Right ventricle myocardium inferior (tissue), 1 donor: ENCODE data around the gene ATM. TPM values are rescaled to one million over a fixed set of nuclear protein-coding genes. Genes with fewer than 3 reads are reported as not detected.
"Not testable (repeated sequence)": the region's sequence is repeated elsewhere in the genome, so short reads cannot be mapped to it uniquely, and the experiment has no call there.

Experiments
- ATAC-seq: fragments of 200-7000 bp; cut with Tn5 transposase; one replicate; pipeline ENCODE4 v1.9.1; 2020; ENCODE audit warnings: mild to moderate bottlenecking, moderate library complexity
- DNase-seq: peaks from one replicate; pipeline ENCODE4 v3.0.0; 2021; ENCODE audit errors: missing footprints
- intact Hi-C: fragments of 100-400 bp; cut with DNase I; formaldehyde crosslinking; loops from one replicate; pipeline ENCODE4 v1.11.0; 2022
- total RNA-seq: library from RNA; stranded (reverse); fragmentation: NEBNext Ultra II Directional; extraction: Animal tissue kit (Norgen Biotek cat#: 25700); gene quantifications from one replicate; pipeline ENCODE4 v1.2.1, GENCODE V29; 2021
- donor health status: DM: no; HTN: yes; CAD: no; lungs with severe emphysema.

Gene ATM
- total RNA-seq, 1 donor from 2014 or later = 24.9 TPM

DNA sequence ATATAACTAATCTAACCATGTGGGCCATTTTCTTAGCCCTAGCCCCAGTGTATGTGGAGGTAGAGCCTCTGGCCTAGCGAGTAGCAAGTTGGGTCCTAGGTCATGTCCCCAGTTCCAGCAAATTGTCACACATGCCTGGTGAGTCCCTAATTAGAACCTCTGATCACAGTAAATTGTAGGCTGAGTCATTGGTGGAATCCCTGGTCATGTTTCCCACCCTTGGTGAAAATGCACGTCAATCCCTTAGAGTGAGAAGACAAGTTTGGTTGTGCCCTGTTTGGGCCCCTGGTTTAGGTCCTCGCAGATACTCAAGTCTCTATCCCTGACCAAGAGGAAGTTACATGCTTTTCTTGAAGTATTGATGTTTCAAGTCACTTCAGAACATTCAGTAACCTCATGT is 46.7 kb downstream of the ATM start:
- ATAC-seq = no peak
- intact Hi-C loops = no loop called here
- no peak for DNase-seq

DNA sequence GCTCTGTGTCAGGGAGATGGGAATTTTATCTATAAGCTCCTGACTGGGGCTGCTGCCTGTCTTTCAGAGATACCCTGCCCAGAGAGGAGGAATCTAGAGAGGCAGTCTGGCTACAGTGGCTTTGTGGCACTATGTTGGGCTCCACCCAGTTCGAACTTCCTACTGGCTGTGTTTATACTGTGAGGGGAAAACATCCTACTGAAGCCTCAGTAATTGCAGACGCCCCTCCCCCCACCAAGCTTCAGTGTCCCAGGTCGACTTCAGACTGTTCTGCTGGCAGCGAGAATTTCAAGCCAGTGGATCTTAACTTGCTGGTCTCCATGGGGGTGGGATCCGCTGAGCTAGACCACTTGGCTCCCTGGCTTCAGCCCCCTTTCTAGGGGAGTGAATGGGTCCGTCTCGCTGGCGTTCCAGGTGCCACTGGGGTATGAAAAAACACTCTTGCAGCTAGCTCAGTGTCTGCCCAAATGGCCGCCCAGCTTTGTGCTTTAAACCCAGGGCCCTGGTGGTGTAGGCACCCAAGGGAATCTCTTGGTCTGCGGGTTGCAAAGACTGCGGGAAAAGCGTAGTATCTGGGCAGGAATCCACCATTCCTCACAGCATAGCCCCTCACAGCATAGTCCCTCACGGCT is 54.2 kb downstream of the ATM start:
- DNase-seq, ATAC-seq, intact Hi-C loops: not testable (repeated sequence)

DNA sequence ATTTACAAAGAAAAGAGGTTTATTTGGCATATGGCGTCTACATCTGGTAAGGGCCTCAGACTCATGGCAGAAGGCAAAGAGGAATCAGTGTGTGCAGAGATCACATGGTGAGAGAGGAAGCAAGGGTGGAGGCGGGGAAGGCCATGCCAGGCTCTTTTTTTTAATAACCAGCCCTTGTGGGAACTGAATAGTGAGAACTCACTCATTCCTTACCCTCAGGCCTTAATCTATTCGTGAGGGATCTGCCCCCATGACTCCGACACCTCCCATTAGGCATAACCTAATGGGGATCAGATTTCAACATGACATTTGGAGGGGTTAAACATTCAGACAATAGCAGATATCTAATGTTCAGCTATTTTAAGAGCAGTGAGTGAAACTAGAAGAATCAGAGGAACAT is 55.7 kb downstream of the ATM start:
- intact Hi-C loops = no loop called here
- DNase-seq (no peak), ATAC-seq (peak; percentile 69)

DNA sequence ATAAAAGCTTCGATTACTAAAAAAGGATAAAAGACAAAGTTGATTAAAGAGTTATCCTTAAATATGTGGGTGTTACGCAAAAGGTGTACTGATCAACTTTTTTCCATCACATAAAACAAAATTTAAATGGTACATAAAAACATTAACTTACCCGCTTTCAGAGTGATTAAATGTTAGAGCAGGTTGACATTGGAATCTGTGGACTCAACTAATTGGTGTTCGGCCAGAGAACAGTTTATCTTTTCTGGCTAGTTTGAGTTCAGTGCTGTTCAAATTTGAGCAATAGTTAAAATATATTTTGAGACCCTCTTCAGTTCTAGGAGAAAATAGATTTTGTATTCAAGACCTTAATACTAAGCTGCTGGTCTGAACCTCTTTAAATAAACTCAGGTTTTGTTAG is 56.1 kb downstream of the ATM start:
- ATAC-seq = no peak
- no peak for DNase-seq
- intact Hi-C loops = no loop called here

DNA sequence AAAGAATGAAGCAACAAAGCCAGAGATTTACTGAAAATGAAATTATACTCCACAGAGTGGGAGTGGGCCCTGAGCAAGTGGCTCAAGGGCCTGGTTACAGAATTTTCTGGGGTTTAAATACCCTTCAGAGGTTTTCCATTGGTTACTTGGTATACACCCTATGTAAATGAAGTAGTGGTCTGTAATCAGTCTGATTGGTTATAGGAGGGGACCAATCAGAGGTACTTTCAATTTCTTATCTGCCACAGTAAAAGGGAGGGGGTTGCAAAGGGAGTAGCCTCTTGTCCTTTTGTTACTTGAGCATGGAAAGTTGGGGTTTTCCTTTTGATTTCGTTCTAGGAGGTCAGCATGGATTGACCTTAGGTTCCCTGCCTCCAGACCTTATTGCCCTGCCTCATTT is 63.5 kb downstream of the ATM start:
- intact Hi-C loops = no loop called here
- no peak for ATAC-seq
- DNase-seq = no peak

- intact Hi-C loops = no loop called here
- ATAC-seq = no peak
- DNase-seq = no peak
These were observed 64.1 kb downstream of the ATM start for GRCh38 chr11:108286956-108287355.

- DNase-seq, ATAC-seq, intact Hi-C loops: not testable (repeated sequence)
These were observed 66.2 kb downstream of the ATM start for GRCh38 chr11:108289066-108289465.

- ATAC-seq = no peak
- no peak for DNase-seq
- intact Hi-C loops = no loop called here
These were observed 66.8 kb downstream of the ATM start for GRCh38 chr11:108289699-108290098.

GRCh38 chr11:108293229-108293628 is 70.4 kb downstream of the ATM start:
- ATAC-seq (no peak), DNase-seq (no peak)
- intact Hi-C loops = no loop called here

GRCh38 chr11:108302121-108302785 is 79.4 kb downstream of the ATM start:
- DNase-seq (no peak), ATAC-seq (no peak)
- intact Hi-C loops = no loop called here

DNA sequence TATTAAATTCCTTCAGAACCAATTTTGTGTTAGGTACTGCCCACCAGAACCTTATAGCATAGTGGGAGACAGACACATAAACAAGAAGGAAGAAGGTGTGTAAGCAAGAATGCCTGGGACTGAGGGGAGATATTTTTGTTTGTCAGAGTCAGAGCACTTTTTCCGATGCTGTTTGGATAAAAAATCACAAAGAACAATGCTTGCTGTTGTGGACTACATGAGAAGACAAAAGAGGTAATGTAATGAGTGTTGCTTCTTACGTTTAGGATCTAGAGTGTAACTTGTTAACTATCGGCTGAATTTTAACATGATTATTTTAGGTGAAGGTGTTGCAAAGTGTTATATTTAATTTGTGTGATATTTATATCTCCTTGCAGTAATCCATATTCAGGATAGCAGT is 84.9 kb downstream of the ATM start:
- ATAC-seq (no peak), DNase-seq (no peak)
- intact Hi-C loops = no loop called here

- intact Hi-C loops = no loop called here
- ATAC-seq = no peak
- no peak for DNase-seq
These were observed 90.6 kb downstream of the ATM start for GRCh38 chr11:108313444-108313843.

DNA sequence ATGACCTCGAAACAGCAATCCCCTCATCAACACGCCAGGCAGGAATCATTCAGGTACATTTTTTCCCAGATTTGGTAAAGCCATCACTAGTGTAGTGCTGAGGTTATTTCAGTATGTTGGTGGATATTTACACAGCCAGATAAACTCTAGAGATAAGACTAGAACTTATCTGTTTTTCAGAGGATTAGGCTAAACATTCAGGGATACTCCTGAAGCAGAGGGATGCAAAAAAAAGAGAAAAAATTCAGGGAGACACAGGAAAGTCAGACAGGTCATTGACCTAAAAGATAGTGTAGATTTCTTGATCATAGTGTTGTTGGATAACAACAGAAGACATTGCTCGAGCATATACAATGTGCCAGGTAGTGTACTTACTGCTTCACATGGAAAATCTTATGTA is 93.2 kb downstream of the ATM start:
- DNase-seq (no peak), ATAC-seq (no peak)
- intact Hi-C loops = no loop called here

DNA sequence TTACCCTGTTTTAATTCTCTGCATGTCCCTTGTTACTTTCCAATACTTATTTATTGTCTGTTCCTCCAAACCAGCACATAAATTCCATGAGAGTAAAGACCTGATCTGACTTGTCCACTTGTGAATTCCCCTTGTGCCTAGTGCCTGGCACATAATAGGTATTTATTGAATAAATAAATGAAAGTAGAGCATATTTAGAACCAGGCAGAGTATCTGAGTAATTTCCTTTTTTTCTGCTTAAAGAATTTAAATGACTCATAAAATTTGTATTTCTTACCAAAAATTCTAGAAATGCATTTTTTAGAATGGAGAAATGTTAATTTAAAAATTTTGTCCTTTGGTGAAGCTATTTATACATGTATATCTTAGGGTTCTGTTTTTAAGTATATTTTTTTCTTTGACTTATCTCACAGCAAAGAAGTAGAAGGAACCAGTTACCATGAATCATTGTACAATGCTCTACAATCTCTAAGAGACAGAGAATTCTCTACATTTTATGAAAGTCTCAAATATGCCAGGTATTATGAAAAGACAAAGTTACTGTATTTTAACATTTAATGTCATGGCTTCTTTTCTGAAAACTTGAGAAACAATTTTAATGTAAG is 96.8 kb downstream of the ATM start:
- ATAC-seq (no peak), DNase-seq (no peak)
- intact Hi-C loops = no loop called here

GRCh38 chr11:108322666-108323065 is 99.8 kb downstream of the ATM start:
- intact Hi-C loops = no loop called here
- no peak for DNase-seq
- ATAC-seq = no peak

GRCh38 chr11:108324587-108324986 is 101.7 kb downstream of the ATM start:
- no peak for ATAC-seq
- intact Hi-C loops = no loop called here
- DNase-seq = no peak

GRCh38 chr11:108333403-108333899 is 110.6 kb downstream of the ATM start:
- DNase-seq = no peak
- ATAC-seq = no peak
- intact Hi-C loops = no loop called here

GRCh38 chr11:108338750-108339149 is 115.9 kb downstream of the ATM start:
- DNase-seq (no peak), ATAC-seq (no peak)
- intact Hi-C loops = no loop called here

- intact Hi-C loops = no loop called here
- no peak for ATAC-seq
- no peak for DNase-seq
These were observed 118.1 kb downstream of the ATM start for GRCh38 chr11:108340973-108341372.

- DNase-seq = no peak
- intact Hi-C loops = no loop called here
- ATAC-seq = no peak
These were observed 118.8 kb downstream of the ATM start for GRCh38 chr11:108341654-108342053.
